ENCODE data around the gene DCAF10. TPM values are rescaled to one million over a fixed set of nuclear protein-coding genes. Genes with fewer than 3 reads are reported as not detected.

DCAF10 gene, protein sequence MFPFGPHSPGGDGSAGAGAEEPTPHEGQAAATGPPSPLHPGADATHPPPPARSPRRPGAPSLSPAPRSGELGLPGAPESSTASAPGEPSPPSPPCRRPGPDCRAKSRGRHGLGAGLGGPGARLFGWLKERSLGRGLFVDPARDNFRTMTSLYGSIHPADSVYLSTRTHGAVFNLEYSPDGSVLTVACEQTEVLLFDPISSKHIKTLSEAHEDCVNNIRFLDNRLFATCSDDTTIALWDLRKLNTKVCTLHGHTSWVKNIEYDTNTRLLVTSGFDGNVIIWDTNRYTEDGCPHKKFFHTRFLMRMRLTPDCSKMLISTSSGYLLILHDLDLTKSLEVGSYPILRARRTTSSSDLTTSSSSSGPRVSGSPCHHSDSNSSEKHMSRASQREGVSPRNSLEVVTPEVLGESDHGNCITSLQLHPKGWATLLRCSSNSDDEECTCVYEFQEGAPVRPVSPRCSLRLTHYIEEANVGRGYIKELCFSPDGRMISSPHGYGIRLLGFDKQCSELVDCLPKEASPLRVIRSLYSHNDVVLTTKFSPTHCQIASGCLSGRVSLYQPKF
- total RNA-seq: 14.6 and 34.6 TPM in 2 replicates

DNA sequence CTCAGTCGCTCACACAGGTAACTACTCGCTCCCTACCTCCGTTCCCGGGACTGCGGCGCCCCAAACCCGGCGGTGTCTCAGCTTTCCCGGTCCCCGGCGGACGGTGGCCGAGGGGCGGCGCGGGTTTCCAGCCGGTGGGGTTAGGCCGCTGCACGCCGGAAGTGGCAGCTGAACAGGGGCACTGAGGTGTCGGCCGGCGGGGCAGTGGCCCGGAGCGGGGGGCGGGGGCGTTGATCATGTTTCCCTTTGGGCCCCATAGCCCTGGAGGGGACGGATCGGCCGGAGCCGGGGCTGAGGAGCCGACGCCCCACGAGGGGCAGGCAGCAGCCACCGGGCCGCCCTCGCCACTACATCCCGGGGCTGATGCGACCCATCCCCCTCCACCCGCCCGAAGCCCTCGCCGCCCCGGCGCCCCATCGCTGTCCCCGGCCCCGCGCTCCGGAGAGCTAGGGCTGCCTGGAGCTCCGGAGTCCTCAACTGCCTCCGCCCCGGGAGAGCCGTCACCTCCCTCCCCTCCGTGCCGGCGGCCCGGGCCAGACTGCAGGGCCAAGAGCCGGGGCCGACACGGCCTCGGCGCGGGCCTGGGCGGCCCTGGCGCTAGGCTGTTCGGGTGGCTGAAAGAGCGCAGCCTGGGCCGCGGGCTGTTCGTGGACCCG is at the start of gene DCAF10:
DCAF10 (plus strand) TSS at position 167 of the 656 bp plus-strand sequence; CDS start at position 237, 70 bp downstream.

GRCh38 chr9:37753489-37754190 is 47.0 kb upstream of the DCAF10 start, which contains the start of gene TRMT10B:
Gene TRMT10B (plus strand): TSS chr9:37753805. CDS start chr9:37761932, 8,127 bp downstream.

GRCh38 chr9:37784616-37785483 is 15.7 kb upstream of the DCAF10 start, which contains the start of gene EXOSC3:
Gene EXOSC3 (minus strand): TSS chr9:37785064. CDS start chr9:37785044, 20 bp downstream.

GRCh38 chr9:37903647-37904444 is 103.2 kb downstream of the DCAF10 start, which contains the start of gene SLC25A51:
Gene SLC25A51 (minus strand): TSS chr9:37904127. CDS start chr9:37888550, 15,577 bp downstream.

Other genes starting within 250 kb of the DCAF10 start
- 4.7 and 5.2 TPM in 2 replicates for gene FBXO10, start 224.4 kb upstream of the DCAF10 start, total RNA-seq
- gene TOMM5, start 208.2 kb upstream of the DCAF10 start, total RNA-seq: 58.5 and 92.3 TPM in 2 replicates
- not detected in 2 replicates for gene FRMPD1, start 149.8 kb upstream of the DCAF10 start, total RNA-seq
- gene TRMT10B, start 47.0 kb upstream of the DCAF10 start, total RNA-seq: 2.9 and 5.3 TPM in 2 replicates
- 20.8 and 35.0 TPM in 2 replicates for gene EXOSC3, start 15.7 kb upstream of the DCAF10 start, total RNA-seq
- 25.5 and 30.8 TPM in 2 replicates for gene SLC25A51, start 103.3 kb downstream of the DCAF10 start, total RNA-seq